ENCODE results near the gene MCM3. TPM values are rescaled to one million over a fixed set of nuclear protein-coding genes. Genes with fewer than 3 reads are reported as not detected.

Gene MCM3
- total and polyA plus RNA-seq, 4 donors, result 7.4 to 60.8 (median 12.3) TPM

DNA sequence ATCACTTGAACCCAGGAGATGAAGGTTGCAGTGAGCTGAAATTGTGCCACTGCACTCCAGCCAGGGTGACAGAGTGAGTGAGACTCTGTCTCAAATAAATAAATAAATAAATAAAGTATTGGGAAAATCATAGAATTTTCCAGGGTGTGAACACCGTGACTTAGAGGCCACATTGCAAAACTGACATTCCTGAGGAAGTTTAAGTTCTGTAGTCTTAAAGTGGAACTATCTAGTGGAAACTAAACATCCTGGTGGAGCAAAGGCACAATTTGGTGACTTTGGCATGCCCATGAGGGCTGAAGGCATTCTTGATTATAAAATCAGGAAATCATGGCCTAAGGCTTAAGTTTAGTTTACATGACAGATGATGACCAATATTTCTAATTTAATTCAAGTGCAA, 32.7 kb upstream of the MCM3 start (continued):
- TF ChIP-seq, protein P1, sequence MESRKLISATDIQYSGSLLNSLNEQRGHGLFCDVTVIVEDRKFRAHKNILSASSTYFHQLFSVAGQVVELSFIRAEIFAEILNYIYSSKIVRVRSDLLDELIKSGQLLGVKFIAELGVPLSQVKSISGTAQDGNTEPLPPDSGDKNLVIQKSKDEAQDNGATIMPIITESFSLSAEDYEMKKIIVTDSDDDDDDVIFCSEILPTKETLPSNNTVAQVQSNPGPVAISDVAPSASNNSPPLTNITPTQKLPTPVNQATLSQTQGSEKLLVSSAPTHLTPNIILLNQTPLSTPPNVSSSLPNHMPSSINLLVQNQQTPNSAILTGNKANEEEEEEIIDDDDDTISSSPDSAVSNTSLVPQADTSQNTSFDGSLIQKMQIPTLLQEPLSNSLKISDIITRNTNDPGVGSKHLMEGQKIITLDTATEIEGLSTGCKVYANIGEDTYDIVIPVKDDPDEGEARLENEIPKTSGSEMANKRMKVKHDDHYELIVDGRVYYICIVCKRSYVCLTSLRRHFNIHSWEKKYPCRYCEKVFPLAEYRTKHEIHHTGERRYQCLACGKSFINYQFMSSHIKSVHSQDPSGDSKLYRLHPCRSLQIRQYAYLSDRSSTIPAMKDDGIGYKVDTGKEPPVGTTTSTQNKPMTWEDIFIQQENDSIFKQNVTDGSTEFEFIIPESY (IDR thresholded peaks at IDR 0.05), result no peak
- TF ChIP-seq TAF1 (conservative IDR thresholded peaks at IDR 0.05) (no peak), CTCF (IDR thresholded peaks at IDR 0.05; ENCODE audit: low read depth, low read length, missing input control) (no peak), YY1 (IDR thresholded peaks at IDR 0.05) (no peak), NR2F2 (IDR thresholded peaks at IDR 0.05) (no peak)

DNA sequence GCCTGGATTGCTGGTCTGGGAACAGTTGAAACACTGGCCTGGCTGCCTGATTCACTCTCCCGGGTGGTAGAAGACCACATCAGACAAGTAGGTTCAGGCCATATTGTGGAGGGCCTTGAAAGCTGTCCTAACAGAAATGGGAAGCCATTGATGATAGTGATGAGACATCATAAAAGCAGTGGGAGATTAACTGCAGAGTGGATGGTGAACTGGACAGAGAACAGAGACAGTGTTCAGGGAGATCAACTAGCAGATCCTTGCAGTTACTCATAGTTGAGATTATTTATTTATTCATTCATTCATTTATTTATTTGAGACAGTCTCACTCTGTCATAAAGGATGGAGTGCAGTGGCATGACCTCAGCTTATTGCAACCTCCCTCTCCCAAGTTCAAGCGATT, 30.2 kb upstream of the MCM3 start:
- Histone ChIP-seq H3K4me1 (ENCODE audit: control insufficient read depth in 4 of 4, insufficient read depth in 4 of 4, low read length in 3 of 4) (no peaks in the 10 kb centered on the region), H3K27me3 (ENCODE audit: control insufficient read depth in 4 of 4, insufficient read depth in 4 of 4, low read length in 3 of 4) (no peaks in the 10 kb centered on the region), H3K4me3 (ENCODE audit: low read depth in 1 of 3, low read length in 3 of 3) (no peak overlapping the region), H3K9me3 (ENCODE audit: control insufficient read depth in 4 of 4, low read length in 3 of 4) (no peaks in the 10 kb centered on the region), H3K27ac (ENCODE audit: low read depth in 1 of 2, low read length in 2 of 2) (no peak overlapping the region), H3K36me3 (ENCODE audit: control insufficient read depth in 4 of 4, insufficient read depth in 3 of 4, low read depth in 1 of 4, low read length in 3 of 4) (no peaks in the 10 kb centered on the region), H3K9ac (ENCODE audit: low read depth in 1 of 2, low read length in 2 of 2) (no peak overlapping the region)
- TF ChIP-seq, protein P1 (IDR thresholded peaks at IDR 0.05), result no peak
- TF ChIP-seq RAD21 (IDR thresholded peaks at IDR 0.05), result no peak
- no peak for TF ChIP-seq HNF4A (conservative IDR thresholded peaks at IDR 0.05)
- no peak for TF ChIP-seq MAX (IDR thresholded peaks at IDR 0.05)
- no peak for TF ChIP-seq CTCF (IDR thresholded peaks at IDR 0.05; ENCODE audit: low read depth, low read length, missing input control)
- no peak for TF ChIP-seq TAF1 (conservative IDR thresholded peaks at IDR 0.05)
- TF ChIP-seq FOXA1 (IDR thresholded peaks at IDR 0.05), result no peak
- no peak for TF ChIP-seq NR2F2 (IDR thresholded peaks at IDR 0.05)
- TF ChIP-seq SP1 (IDR thresholded peaks at IDR 0.05), result no peak
- TF ChIP-seq HNF4G (IDR thresholded peaks at IDR 0.05), result no peak
- TF ChIP-seq EGR1 (IDR thresholded peaks at IDR 0.05; ENCODE audit: low read depth in 2 of 2), result no peak
- TF ChIP-seq REST (IDR thresholded peaks at IDR 0.05), result no peak
- no peak for TF ChIP-seq JUND (IDR thresholded peaks at IDR 0.05)
- 95% methylated on average over 2 of the region's 2 CpGs for WGBS
- no peak for DNase-seq (ENCODE audit: low spot score)

Data from liver (tissue), 9 donors.